Right atrium auricular region (tissue), 2 donors: ENCODE data around the gene PLK2. TPM values are rescaled to one million over a fixed set of nuclear protein-coding genes. Genes with fewer than 3 reads are reported as not detected.

Experiments used
- DNase-seq: peaks from one replicate; pipeline ENCODE4 v3.0.0-alpha.2; 2019; ENCODE audit warnings: low spot score
- H3K27ac ChIP-seq, 2 donors: fragments of 200-600 bp; sonication (generic); 1 replicate in 1 of 2; 2 replicates in 1 of 2; pipeline ENCODE4 v1.5.1; 2016 to 2019
- H3K27me3 ChIP-seq, 2 donors: fragments of 200-600 bp; sonication (generic); one replicate each; pipeline versions ENCODE4 v1.5.1 to v1.6.0; 2017 to 2019
- H3K36me3 ChIP-seq: fragments of 200-600 bp; sonication (generic); one replicate; pipeline ENCODE4 v1.5.1; 2016
- H3K4me1 ChIP-seq, 2 donors: fragments of 200-600 bp; sonication (generic); one replicate each; pipeline versions ENCODE4 v1.5.1 to v1.6.0; 2017 to 2019
- H3K4me3 ChIP-seq, 2 donors: fragments of 200-600 bp; sonication (generic); 1 replicate in 1 of 2; 2 replicates in 1 of 2; pipeline ENCODE4 v1.5.1; 2017 to 2019; ENCODE audit warnings: mild to moderate bottlenecking in 1 of 2, moderate library complexity in 1 of 2
- H3K9me3 ChIP-seq, 2 donors: fragments of 200-600 bp; sonication (generic); one replicate each; pipeline ENCODE4 v1.5.1; 2019
- total RNA-seq, 2 donors: library from RNA; depleted of rRNA; stranded (reverse); fragments of >200 nt; gene quantifications; one replicate each; pipeline ENCODE4 v1.1.0, GENCODE V29; 2016
- TF ChIP-seq, protein P1 (sequence below), 2 donors: fragments of 200-600 bp; sonication (generic); IDR thresholded peaks; one replicate each; pipeline ENCODE4 v1.5.1; 2019; ENCODE audit warnings: antibody characterized with exemption in 2 of 2

Gene PLK2
- total RNA-seq, 2 donors from 2014 or later, result 63.3 to 138 TPM

DNA sequence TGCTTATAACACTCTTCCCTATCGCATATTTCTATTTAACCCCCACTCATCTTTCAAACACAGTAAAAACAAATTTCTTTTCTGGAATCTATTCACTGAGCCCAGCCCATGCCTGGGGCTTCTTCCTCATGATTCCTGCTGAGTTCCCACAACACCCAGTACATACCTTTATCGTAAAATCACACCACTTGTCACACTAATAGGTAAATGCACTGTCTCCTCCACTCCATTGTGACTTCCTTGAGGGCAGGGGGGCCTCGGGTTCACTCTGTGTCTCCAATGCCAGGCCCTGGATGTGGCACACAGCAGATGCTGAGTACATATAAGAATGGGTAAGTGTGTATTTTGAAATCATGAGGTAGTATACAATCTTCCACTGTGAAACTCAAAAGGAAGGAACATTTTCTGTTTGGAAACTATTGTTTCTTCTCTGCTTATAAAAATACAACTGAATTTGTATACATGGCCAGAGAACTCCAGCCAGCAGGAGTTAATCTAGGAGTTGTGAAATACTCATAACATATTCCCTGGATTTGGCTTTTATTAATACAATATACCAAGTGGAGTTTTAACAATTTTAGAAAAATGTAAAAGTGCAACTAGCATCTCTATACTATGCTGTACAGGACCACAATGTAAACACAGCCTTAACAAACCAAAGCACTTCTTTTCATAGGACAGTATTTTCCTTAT lies 7.2 kb downstream of the PLK2 start:
- H3K27ac ChIP-seq, result no peak overlapping the region
- peaks cover 48% of the 10 kb centered on the region for H3K36me3 ChIP-seq
- DNase-seq, result no peak
- no peak overlapping the region for H3K4me3 ChIP-seq
- H3K4me1 ChIP-seq, result peaks cover 0 to 37% of the 10 kb centered on the region in 2 donors
- TF ChIP-seq, protein P1, sequence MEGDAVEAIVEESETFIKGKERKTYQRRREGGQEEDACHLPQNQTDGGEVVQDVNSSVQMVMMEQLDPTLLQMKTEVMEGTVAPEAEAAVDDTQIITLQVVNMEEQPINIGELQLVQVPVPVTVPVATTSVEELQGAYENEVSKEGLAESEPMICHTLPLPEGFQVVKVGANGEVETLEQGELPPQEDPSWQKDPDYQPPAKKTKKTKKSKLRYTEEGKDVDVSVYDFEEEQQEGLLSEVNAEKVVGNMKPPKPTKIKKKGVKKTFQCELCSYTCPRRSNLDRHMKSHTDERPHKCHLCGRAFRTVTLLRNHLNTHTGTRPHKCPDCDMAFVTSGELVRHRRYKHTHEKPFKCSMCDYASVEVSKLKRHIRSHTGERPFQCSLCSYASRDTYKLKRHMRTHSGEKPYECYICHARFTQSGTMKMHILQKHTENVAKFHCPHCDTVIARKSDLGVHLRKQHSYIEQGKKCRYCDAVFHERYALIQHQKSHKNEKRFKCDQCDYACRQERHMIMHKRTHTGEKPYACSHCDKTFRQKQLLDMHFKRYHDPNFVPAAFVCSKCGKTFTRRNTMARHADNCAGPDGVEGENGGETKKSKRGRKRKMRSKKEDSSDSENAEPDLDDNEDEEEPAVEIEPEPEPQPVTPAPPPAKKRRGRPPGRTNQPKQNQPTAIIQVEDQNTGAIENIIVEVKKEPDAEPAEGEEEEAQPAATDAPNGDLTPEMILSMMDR (IDR thresholded peaks at IDR 0.05), result no peak
- H3K9me3 ChIP-seq, result no peaks in the 10 kb centered on the region
- no peaks in the 10 kb centered on the region for H3K27me3 ChIP-seq

DNA sequence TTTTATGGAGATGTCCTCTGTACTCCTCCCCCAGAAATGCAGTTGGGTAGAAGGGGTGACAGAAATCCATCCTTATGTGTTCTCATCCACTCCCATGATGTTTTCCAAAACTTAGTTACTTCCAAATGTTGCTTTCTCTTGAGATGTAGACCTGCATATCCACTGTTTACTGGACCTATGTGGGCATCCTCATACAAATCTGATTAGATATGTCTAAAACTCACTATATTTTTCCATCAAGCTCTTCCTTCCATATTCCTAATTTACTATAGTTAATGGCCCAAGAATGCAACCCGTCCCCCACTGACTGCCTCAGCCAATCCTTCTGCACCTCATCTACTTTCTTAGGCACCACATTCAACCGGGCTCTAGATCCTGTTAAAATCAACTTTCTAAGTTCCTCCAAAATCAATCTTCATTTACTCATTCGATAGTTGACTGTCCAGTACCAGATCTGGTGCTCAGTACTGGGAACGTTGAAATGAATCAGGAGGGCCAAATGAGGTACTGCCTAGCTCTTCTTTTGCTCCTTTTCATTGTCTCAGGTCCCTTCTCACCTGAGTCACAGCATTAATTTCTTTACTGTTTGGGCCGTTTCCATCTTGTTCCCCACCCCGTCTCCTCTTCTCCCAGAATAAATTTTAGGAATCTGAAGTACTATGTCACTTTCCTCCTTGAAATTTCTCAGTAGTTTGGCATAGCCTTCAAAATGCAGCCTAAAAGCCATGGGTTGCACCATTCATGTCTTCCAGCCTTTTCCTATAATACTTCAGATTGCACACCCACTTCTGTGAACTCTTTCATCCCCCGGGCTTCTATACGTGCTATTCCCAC lies 7.9 kb downstream of the PLK2 start:
- Histone ChIP-seq H3K27me3 (no peaks in the 10 kb centered on the region), H3K4me1 (peaks cover 0 to 32% of the 10 kb centered on the region in 2 donors), H3K4me3 (no peak overlapping the region), H3K36me3 (peaks cover 40% of the 10 kb centered on the region), H3K27ac (no peak overlapping the region), H3K9me3 (no peaks in the 10 kb centered on the region)
- DNase-seq, result no peak
- TF ChIP-seq, protein P1 (IDR thresholded peaks at IDR 0.05), result no peak

DNA sequence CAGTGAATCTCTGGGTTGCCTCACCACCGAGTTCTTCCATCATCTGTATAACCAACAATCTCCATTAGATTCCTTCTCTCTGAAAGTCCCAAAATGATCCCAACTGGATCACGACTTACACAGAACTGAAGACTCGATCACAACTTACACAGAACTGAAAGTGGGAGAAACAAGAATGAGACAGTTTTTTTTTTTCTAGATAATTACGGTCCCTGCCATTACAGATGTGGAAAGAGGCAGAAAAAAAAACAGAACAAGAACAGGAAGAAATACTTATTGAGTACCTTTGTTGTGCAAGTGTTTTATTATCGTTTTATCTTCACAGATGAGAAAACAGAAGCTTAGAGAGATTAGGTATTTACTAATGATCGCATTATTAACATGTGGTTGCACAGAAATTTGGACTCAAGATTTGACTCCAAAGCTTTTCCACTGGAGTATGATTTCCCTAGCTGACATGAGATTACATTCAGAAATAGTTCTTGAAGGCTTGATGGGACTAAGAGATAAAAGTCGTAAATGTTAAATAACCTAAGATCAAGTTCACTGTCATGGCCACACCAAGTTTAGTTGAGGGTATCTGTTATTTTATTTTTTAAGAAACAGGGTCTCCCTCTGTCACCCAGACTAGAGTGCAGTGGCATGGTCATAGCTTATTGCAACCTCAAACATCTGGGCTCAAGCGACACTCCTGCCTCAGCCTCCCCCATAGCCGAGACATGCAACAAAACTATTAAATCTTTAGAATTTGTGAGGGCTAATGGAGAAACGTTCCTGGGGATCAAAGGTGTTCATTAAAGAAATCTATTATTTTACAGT lies 8.9 kb downstream of the PLK2 start:
- peaks cover 31% of the 10 kb centered on the region for H3K36me3 ChIP-seq
- peaks cover 0 to 23% of the 10 kb centered on the region in 2 donors for H3K4me1 ChIP-seq
- H3K27me3 ChIP-seq, result no peaks in the 10 kb centered on the region
- H3K27ac ChIP-seq, result no peak overlapping the region
- no peak overlapping the region for H3K4me3 ChIP-seq
- DNase-seq, result no peak
- H3K9me3 ChIP-seq, result no peaks in the 10 kb centered on the region
- TF ChIP-seq, protein P1 (IDR thresholded peaks at IDR 0.05), result no peak

DNA sequence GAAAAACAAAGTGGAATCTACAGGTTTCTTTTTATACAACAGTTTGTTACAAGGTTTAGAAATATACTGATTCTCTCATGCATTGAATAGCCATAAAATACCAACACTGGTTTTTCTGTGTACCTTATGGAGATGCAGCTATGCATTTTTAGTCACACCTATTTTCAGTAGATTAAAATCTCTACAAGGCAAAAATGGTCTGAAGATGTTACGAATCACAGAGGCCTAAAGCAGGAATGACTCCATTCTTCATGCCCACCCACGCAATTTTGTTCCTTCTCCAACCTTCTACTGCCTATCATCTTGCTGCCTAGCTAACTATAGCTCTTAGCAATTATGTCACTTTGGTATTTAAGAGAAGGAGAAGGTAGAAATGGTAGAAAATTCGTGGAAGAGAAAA lies 9.9 kb downstream of the PLK2 start:
- Histone ChIP-seq H3K4me1 (peaks cover 0 to 14% of the 10 kb centered on the region in 2 donors), H3K4me3 (no peak overlapping the region), H3K9me3 (no peaks in the 10 kb centered on the region), H3K27ac (no peak overlapping the region), H3K36me3 (peaks cover 21% of the 10 kb centered on the region), H3K27me3 (no peaks in the 10 kb centered on the region)
- no peak for DNase-seq
- TF ChIP-seq, protein P1 (IDR thresholded peaks at IDR 0.05), result no peak

DNA sequence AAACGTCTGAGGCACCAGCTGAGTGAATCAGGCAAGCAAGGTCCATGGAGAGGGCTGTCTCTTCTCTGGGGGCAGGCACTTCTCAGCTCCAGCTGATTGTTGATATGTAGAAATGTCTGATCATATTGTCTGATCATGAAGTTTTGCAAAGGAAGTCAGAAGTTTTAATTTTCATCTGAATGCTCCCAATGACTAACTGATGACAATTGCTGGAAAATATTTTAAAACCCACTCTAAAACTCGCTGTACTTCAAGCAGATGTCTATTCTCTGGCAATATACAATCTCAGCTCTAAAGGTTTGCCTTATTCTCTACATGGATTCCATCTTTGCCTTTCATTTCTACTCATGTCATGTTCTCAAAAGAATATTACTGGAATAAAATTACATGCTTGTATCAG lies 12.7 kb downstream of the PLK2 start:
- no peaks in the 10 kb centered on the region for H3K27me3 ChIP-seq
- H3K4me3 ChIP-seq, result no peak overlapping the region
- DNase-seq, result no peak
- no peaks in the 10 kb centered on the region for H3K9me3 ChIP-seq
- no peaks in the 10 kb centered on the region for H3K4me1 ChIP-seq
- H3K27ac ChIP-seq, result no peak overlapping the region
- TF ChIP-seq, protein P1 (IDR thresholded peaks at IDR 0.05), result no peak
- no peaks in the 10 kb centered on the region for H3K36me3 ChIP-seq
